SU-DHL-6 (cell line): Measurements from ENCODE around the gene RBFOX2.

Experiments used
- H2AFZ ChIP-seq: fragments of 200-600 bp; sonication (generic); 2 replicates; pipeline ENCODE4 v1.6.1; 2014; ENCODE audit warnings: low read depth, mild to moderate bottlenecking, moderate library complexity, mixed read lengths, antibody characterized with exemption, low read length; ENCODE audit not compliant: severe bottlenecking
- H3F3A ChIP-seq: fragments of 200-600 bp; shearing (Covaris generic); 2 replicates; pipeline ENCODE4 v1.6.0; 2016; ENCODE audit warnings: antibody characterized with exemption, mild to moderate bottlenecking; ENCODE audit not compliant: insufficient read depth
- H3K27ac ChIP-seq: fragments of 200-600 bp; sonication (generic); 2 replicates; pipeline ENCODE4 v1.5.1; 2016; ENCODE audit warnings: low read depth, mild to moderate bottlenecking, low read length, moderate library complexity, mixed read lengths
- H3K27me3 ChIP-seq: fragments of 200-600 bp; sonication (generic), shearing (Covaris generic); 2 replicates; pipeline ENCODE4 v1.6.0; 2014; ENCODE audit warnings: mild to moderate bottlenecking, low read length
- H3K36me3 ChIP-seq: fragments of 200-600 bp; sonication (generic); 2 replicates; pipeline ENCODE4 v1.6.1; 2014; ENCODE audit warnings: mild to moderate bottlenecking, low read length, mixed read lengths
- H3K4me2 ChIP-seq: fragments of 300-600, 200-600 bp; shearing (Covaris generic), sonication (generic); 2 replicates; pipeline ENCODE4 v1.6.0; 2014; ENCODE audit warnings: low read length, low read depth, mild to moderate bottlenecking; ENCODE audit not compliant: poor library complexity, severe bottlenecking
- H3K4me3 ChIP-seq: fragments of 200-600 bp; sonication (generic); 2 replicates; pipeline ENCODE4 v1.5.1; 2014; ENCODE audit warnings: antibody characterized with exemption, low read length, mild to moderate bottlenecking, mixed read lengths; ENCODE audit not compliant: insufficient read depth, poor library complexity, severe bottlenecking
- H3K79me2 ChIP-seq: fragments of 200-600 bp; sonication (generic); 2 replicates; pipeline ENCODE4 v1.6.1; 2014; ENCODE audit warnings: mild to moderate bottlenecking, low read length, moderate library complexity; ENCODE audit not compliant: insufficient read depth
- H3K9ac ChIP-seq: fragments of 200-600 bp; sonication (generic); 2 replicates; pipeline ENCODE4 v1.7.0; 2014; ENCODE audit warnings: mild to moderate bottlenecking, low read length
- H3K9me2 ChIP-seq: fragments of 200-600 bp; sonication (generic); replicated peaks from 2 replicates; pipeline ENCODE4 v1.6.1; 2014; ENCODE audit warnings: low read length; ENCODE audit not compliant: insufficient read depth
- H3K9me3 ChIP-seq: fragments of 200-600 bp; sonication (generic); 2 replicates; pipeline ENCODE4 v1.6.1; 2014; ENCODE audit warnings: low read length, mixed read lengths; ENCODE audit not compliant: insufficient read depth
- H4K20me1 ChIP-seq: fragments of 200-600 bp; sonication (generic); 2 replicates; pipeline ENCODE4 v1.6.1; 2014; ENCODE audit warnings: low read depth, mild to moderate bottlenecking, antibody characterized with exemption, low read length, moderate library complexity, mixed read lengths
- CTCF ChIP-seq: fragments of 200-600 bp; sonication (generic); IDR thresholded peaks from one replicate; pipeline ENCODE4 v1.5.1; 2017; ENCODE audit warnings: antibody characterized with exemption, mild to moderate bottlenecking, low read length, moderate library complexity; ENCODE audit not compliant: insufficient read depth, poor library complexity, severe bottlenecking
- EZH2phosphoT487 ChIP-seq: fragments of 200-600 bp; sonication (generic), shearing (Covaris generic); conservative IDR thresholded peaks from 2 replicates; pipeline ENCODE4 v1.6.1; 2018; ENCODE audit warnings: mild to moderate bottlenecking, antibody characterized with exemption, low read length, moderate library complexity, mixed read lengths

Gene RBFOX2

GRCh38 chr22:35721960-35722359 is 306.7 kb downstream of the RBFOX2 start:
- Histone ChIP-seq H4K20me1 (no peaks in the 10 kb centered on the region), H3F3A (no peaks in the 10 kb centered on the region), H3K4me3 (no peak overlapping the region), H3K9ac (no peak overlapping the region), H3K79me2 (no peaks in the 10 kb centered on the region), H3K9me2 (no peaks in the 10 kb centered on the region), H3K9me3 (no peaks in the 10 kb centered on the region), H3K4me2 (no peak overlapping the region), H3K27me3 (no peaks in the 10 kb centered on the region), H2AFZ (no peak overlapping the region), H3K27ac (no peak overlapping the region), H3K36me3 (no peaks in the 10 kb centered on the region)
- no peak for TF ChIP-seq EZH2phosphoT487
- TF ChIP-seq CTCF, result no peak

DNA sequence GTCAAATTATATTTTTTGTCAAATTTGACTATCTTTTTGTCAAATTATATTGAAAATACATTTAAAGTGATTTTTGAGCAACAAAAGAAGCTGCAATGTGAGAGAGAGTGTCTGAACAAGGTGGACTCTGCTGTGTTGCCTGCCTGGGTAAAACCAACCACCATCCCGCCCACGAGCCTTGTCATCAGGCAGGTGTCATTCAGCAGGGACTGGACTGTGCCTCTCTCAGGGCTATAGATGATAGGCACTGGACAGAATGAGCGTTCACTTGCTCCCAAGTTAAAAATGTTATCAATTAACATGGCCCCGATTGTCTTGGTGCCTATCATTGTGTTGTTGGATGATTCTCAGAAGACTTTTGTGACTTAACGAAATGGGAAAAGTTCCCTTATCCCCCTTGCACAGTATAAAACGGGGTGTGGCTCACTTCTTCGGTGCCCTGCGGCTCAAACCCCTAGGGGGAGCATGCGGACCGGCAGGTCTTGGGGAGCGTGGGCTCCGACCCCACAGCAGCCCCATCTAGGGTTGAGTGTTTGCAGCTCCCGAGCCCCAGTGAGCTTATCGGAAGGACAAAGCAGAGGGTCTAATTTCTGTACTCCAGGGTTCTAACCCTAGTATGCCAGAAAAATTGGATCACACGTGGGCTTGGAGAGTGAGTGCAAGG is 309.3 kb downstream of the RBFOX2 start:
- Histone ChIP-seq H3K9me2 (no peaks in the 10 kb centered on the region), H3K79me2 (no peaks in the 10 kb centered on the region), H3K4me2 (no peak overlapping the region), H2AFZ (no peak overlapping the region), H3K9me3 (no peaks in the 10 kb centered on the region), H3F3A (no peaks in the 10 kb centered on the region), H3K27me3 (no peaks in the 10 kb centered on the region), H3K36me3 (no peaks in the 10 kb centered on the region), H3K4me3 (no peak overlapping the region), H3K9ac (no peak overlapping the region), H4K20me1 (no peaks in the 10 kb centered on the region), H3K27ac (no peak overlapping the region)
- no peak for TF ChIP-seq EZH2phosphoT487
- TF ChIP-seq CTCF, result peak; percentile 47

DNA sequence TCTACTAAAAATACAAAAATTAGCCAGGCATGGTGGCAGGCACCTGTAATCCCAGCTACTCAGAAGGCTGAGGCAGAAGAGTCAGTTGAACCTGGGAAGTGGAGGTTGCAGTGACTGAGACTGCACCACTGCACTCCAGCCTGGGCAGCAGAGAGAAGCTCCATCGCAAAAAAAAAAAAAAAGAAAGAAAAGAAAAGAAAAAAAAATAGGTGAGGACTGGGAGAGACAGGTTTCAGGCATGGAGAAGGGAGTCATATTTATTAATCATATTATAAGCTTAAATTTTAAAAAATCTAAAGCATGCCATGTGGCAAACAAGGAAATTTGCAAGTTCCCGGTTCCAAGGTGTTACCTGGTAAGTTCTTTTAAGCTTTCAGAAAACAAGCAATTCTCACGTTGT is 311.1 kb downstream of the RBFOX2 start, which contains the start of gene APOL5:
Gene APOL5 (plus strand): TSS at position 301 of the 400 bp plus-strand sequence. CDS start 0 bp downstream, at position 301.
- Histone ChIP-seq H3K27ac (no peak within 1 kb of the TSS), H2AFZ (no peak within 1 kb of the TSS)

More for the DNA sequence above, 311.1 kb downstream of the RBFOX2 start, which contains the start of gene APOL5:
- H3K4me3 ChIP-seq, result no peak within 1 kb of the TSS
- H3K36me3 ChIP-seq, result no peaks in the 10 kb centered on the region
- H4K20me1 ChIP-seq, result no peaks in the 10 kb centered on the region
- no peaks in the 10 kb centered on the region for H3K9me3 ChIP-seq
- no peaks in the 10 kb centered on the region for H3K9me2 ChIP-seq
- no peaks in the 10 kb centered on the region for H3K79me2 ChIP-seq
- H3K9ac ChIP-seq, result no peak within 1 kb of the TSS
- no peaks in the 10 kb centered on the region for H3F3A ChIP-seq
- no peak within 1 kb of the TSS for H3K4me2 ChIP-seq
- TF ChIP-seq EZH2phosphoT487 (no peak), CTCF (no peak)
- no peaks in the 10 kb centered on the region for H3K27me3 ChIP-seq
